Erythroblast (primary cell): ENCODE measurements around the gene DUSP9.

ENCODE experiments used
- GATA1 ChIP-seq: IDR thresholded peaks from 2 replicates; pipeline ENCODE4 v1.6.1; 2011; ENCODE audit warnings: low read depth, mild to moderate bottlenecking, control low read depth, low read length, moderate library complexity
- POLR2A ChIP-seq: IDR thresholded peaks from 2 replicates; pipeline ENCODE4 v1.6.1; 2011; ENCODE audit warnings: mild to moderate bottlenecking, low read length

DNA sequence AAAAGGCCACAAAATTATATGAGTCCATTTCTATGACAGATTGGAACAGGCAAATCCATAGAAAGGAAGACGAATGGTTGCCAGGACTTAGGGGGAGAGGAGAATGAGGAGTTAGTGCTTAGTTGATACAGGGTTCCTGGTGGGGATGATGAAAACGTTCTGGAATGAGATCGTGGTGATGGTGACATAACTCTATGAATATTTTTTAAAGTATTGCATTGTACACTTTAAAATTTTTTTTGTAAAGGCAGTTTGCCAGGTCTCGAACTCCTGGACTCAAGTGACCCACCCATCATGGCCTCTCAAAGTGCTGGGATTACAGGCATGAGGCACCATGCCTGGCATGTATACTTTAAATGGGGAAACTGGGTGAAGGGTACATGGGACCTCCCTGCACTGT lies 38.2 kb upstream of the DUSP9 start:
- no peak for TF ChIP-seq POLR2A
- no peak for TF ChIP-seq GATA1
